DMS153 treated with DMSO at 0.1 percent for 48 hours (cell line): ENCODE measurements around the gene SLC4A3.
A peak's percentile ranks its signal among the peaks of the same experiment; 100 is the strongest.
"Not testable (repeated sequence)": the region's sequence is repeated elsewhere in the genome, so short reads cannot be mapped to it uniquely, and the experiment has no call there.

Experiments
- DNase-seq: peaks from one replicate; lab custom pipeline; 2025; ENCODE audit not compliant: unreplicated experiment; lab: John Stamatoyannopoulos, UW

The SLC4A3 gene

GRCh38 chr2:219644801-219645480 is 17.5 kb downstream of the SLC4A3 start:
- peak; percentile 42 for DNase-seq

GRCh38 chr2:219645631-219646527 is 18.4 kb downstream of the SLC4A3 start:
- no peak for DNase-seq

- DNase-seq, result no peak
Measured at GRCh38 chr2:219648176-219648575, 20.7 kb downstream of the SLC4A3 start.

GRCh38 chr2:219648963-219649362 is 21.5 kb downstream of the SLC4A3 start:
- no peak for DNase-seq

GRCh38 chr2:219650426-219651248 is 23.2 kb downstream of the SLC4A3 start:
- no peak for DNase-seq

- not testable (repeated sequence) for DNase-seq
Measured at GRCh38 chr2:219651656-219652055, 24.2 kb downstream of the SLC4A3 start.

GRCh38 chr2:219656526-219656925 is 29.1 kb downstream of the SLC4A3 start:
- no peak for DNase-seq

GRCh38 chr2:219658196-219658846 is 30.9 kb downstream of the SLC4A3 start:
- DNase-seq, result no peak

GRCh38 chr2:219658874-219659273 is 31.4 kb downstream of the SLC4A3 start:
- no peak for DNase-seq

GRCh38 chr2:219661197-219661954 is 33.9 kb downstream of the SLC4A3 start:
- DNase-seq, result no peak

- DNase-seq, result no peak
Measured at GRCh38 chr2:219661955-219662395, 34.5 kb downstream of the SLC4A3 start.

GRCh38 chr2:219662566-219662965 is 35.1 kb downstream of the SLC4A3 start:
- no peak for DNase-seq

- DNase-seq, result no peak
Measured at GRCh38 chr2:219663116-219663762, 35.8 kb downstream of the SLC4A3 start.

- no peak for DNase-seq
Measured at GRCh38 chr2:219664041-219664440, 36.6 kb downstream of the SLC4A3 start.

- DNase-seq, result no peak
Measured at GRCh38 chr2:219664944-219665343, 37.5 kb downstream of the SLC4A3 start.

GRCh38 chr2:219665926-219666325 is 38.5 kb downstream of the SLC4A3 start:
- no peak for DNase-seq

- DNase-seq, result no peak
Measured at GRCh38 chr2:219668316-219668715, 40.9 kb downstream of the SLC4A3 start.

- DNase-seq, result no peak
Measured at GRCh38 chr2:219670386-219670785, 43.0 kb downstream of the SLC4A3 start.

- no peak for DNase-seq
Measured at GRCh38 chr2:219671279-219671678, 43.8 kb downstream of the SLC4A3 start.

- no peak for DNase-seq
Measured at GRCh38 chr2:219672406-219672805, 45.0 kb downstream of the SLC4A3 start.
